ENCODE measurements around the gene TNFRSF4.
A peak's percentile ranks its signal among the peaks of the same experiment; 100 is the strongest.

The TNFRSF4 gene

DNA sequence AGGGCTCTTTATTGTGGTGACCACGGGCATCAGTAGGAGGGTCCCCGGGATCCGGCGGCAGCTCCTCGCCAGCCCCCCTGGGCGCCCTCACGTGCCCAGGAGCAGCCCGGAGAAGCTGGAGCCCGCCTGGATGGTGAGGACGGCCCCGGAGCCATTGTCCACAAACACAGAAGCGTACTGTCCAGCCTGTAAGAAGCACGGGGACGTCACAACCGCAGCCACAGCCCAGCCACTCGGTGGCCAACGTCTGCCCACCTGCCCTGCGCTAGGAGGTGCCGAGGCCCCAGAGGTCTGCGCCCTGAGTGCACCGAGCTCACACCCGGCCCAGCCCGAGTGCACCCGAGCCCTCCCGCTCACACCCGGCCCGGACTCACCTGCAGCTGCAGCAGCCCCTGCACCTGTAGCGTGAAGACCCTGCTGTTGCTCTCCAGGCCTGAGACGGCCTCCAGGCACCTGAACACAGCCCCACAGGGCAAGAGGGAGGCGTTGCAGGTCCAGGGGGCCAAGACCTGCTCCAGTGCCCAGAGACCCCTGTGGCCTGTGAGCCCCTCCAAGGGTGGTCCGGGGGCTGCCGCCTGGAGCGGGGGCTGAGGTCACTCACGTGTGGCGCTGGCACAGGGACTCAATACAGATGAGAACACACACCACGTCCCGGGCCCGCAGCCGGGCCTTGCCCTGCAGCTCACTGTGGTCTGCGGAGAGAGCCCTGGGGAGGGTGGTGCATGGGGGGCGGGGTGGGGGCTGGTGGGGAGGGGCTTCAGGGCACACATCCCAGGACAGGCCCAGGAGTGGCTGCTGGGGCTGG is 28.7 kb upstream of the TNFRSF4 start:
- Mint-ChIP-seq H3K4me3 (no peak overlapping the region), H3K27ac (ENCODE audit: low read depth) (no peak overlapping the region), H3K9me3 (no peaks in the 10 kb centered on the region), H3K4me1 (no peaks in the 10 kb centered on the region), H3K36me3 (ENCODE audit: insufficient read depth) (peaks cover 2% of the 10 kb centered on the region), H3K27me3 (no peaks in the 10 kb centered on the region)
- DNase-seq (ENCODE audit: low spot score in 2 of 2) (no peak), ATAC-seq (replicated peaks; ENCODE audit: extremely low read depth, poor library complexity, severe bottlenecking) (no peak)

DNA sequence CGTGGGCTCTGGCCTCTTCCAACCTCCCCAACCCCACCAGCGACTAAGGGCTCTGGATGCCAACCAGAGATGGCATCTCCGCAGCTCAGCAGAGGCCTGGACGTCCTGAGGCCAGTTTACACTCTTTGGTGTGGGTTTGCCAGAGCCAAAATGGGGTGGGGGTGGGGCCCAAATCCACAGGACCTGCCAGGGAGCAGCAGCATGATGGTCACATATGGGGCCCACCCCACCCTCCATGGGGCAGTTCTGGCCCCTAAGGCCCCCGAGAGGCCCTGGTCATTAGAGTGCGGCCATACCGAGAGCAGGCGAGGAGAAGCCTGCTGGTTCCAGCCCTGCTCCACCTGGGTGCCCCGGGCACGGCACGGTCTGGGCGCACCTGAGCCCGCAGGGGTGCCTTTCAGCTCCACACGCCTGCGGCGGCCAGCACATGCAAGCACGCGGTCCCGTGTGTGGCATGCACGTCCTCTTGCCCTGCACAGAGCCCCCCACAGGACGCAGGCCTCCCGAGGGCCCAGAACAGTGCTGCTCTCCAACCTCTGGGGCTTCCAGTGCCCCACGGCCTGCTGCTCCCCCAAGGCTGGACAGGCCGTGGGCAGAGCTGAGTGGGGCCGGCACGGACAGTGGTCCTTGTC is 27.8 kb upstream of the TNFRSF4 start:
- ATAC-seq (replicated peaks; ENCODE audit: extremely low read depth, poor library complexity, severe bottlenecking) (no peak), DNase-seq (ENCODE audit: low spot score in 2 of 2) (no peak)
- Mint-ChIP-seq H3K4me3 (no peak overlapping the region), H3K36me3 (ENCODE audit: insufficient read depth) (no peaks in the 10 kb centered on the region), H3K9me3 (no peaks in the 10 kb centered on the region), H3K27ac (ENCODE audit: low read depth) (no peak overlapping the region), H3K4me1 (no peaks in the 10 kb centered on the region), H3K27me3 (no peaks in the 10 kb centered on the region)

DNA sequence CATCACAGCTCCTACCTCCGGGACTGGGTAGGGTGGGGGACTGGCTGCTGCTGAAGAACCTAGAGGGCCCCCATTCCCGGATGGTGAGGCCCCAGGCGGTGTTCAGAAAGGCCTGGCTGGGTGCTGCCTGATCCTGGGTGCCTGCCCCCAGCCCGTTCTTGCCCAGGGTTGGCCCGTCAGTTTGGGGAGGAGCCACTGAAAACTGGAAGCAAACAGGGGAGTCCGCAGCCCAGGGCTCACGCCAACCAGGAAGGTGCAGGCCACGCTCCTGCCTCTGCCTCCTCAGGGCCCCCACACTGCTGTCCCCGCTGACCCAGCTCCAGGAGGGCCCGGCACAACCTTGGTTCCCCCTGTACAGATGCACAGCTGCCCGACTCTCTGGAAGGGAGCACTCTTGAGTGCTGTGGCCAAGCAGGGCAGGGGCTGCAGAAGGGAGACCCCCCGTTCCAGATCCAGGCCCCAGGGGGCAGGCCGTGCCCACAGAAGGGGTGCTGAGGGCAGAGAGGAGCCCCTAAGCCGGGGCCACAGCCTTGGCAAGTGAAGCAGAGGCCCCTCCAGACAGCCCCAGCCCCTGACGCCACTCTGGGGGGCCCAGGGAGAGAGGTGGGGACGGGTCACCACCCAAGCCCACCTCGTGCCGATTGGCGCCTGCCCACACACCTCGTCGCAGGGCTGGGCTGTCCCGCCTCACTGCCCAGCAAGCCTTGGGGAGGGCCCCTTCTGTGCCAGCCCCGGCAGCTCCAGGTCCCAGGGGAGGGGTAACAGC is 27.1 kb upstream of the TNFRSF4 start:
- no peaks in the 10 kb centered on the region for H3K9me3 Mint-ChIP-seq
- DNase-seq (ENCODE audit: low spot score in 2 of 2) (no peak), ATAC-seq (replicated peaks; ENCODE audit: extremely low read depth, poor library complexity, severe bottlenecking) (no peak)
- H3K27ac Mint-ChIP-seq (ENCODE audit: low read depth): no peak overlapping the region
- H3K4me1 Mint-ChIP-seq: no peaks in the 10 kb centered on the region
- no peak overlapping the region for H3K4me3 Mint-ChIP-seq
- H3K36me3 Mint-ChIP-seq (ENCODE audit: insufficient read depth): no peaks in the 10 kb centered on the region
- no peaks in the 10 kb centered on the region for H3K27me3 Mint-ChIP-seq

DNA sequence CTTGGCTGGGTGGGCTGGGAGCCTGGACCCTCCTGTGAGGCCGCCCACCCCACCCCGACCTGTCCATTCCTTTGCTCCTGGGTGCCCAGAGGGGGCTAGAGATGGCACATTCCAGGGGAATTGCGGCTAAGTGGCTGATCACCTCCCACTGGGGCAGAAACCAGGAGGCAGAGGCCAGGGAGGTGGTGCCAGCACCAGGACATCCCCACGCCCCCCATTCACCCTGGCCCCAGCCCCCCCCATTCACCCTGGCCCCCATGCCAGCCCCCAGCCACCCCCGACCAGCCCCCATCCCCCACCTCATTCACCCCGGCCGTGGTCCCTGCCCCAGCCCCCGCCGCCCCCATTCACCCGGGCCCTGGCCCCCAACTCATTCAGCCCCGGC is 26.4 kb upstream of the TNFRSF4 start:
- ATAC-seq (replicated peaks; ENCODE audit: extremely low read depth, poor library complexity, severe bottlenecking) (no peak), DNase-seq (ENCODE audit: low spot score in 2 of 2) (no peak)
- Mint-ChIP-seq H3K36me3 (ENCODE audit: insufficient read depth) (no peaks in the 10 kb centered on the region), H3K9me3 (no peaks in the 10 kb centered on the region), H3K27ac (ENCODE audit: low read depth) (no peak overlapping the region), H3K4me3 (no peak overlapping the region), H3K4me1 (no peaks in the 10 kb centered on the region), H3K27me3 (no peaks in the 10 kb centered on the region)

DNA sequence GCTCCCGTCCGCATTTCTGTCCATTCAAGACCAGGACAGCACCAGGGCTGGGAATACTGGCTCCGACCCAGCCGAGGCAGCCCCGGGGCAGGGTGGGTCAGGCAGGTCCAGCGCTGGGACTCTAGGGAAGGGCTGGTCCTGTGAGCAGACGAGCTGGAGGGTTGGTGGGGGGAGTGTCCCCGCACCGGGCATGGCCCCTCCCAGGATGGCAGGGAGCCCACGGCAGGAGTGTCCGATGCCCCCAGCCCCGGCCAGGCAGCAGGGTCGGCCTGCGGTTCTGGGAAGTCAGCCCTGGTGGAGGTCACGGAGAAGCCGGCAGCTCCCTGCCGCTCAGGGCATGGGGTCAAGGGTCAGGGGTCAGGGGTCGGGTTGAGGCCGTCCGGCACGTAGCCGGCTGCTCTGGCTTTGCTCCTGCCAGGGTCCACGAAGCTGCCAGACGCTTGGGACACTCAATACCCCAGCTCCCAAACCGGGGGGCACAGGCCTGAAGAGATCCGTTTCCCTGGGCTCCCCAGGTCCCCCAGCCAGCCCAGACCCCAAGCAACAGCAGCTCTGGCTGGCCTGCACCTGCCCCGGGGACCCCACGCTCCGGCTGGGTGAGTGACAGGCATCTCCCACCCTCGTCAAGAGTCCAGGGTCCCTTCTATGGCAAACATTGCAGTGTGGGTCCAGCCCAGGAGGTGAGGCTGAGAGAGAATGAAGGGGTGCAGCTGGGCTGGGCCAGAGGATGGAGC is 25.8 kb upstream of the TNFRSF4 start:
- H3K36me3 Mint-ChIP-seq (ENCODE audit: insufficient read depth): no peaks in the 10 kb centered on the region
- no peaks in the 10 kb centered on the region for H3K9me3 Mint-ChIP-seq
- no peaks in the 10 kb centered on the region for H3K27me3 Mint-ChIP-seq
- H3K4me3 Mint-ChIP-seq: no peak overlapping the region
- ATAC-seq (replicated peaks; ENCODE audit: extremely low read depth, poor library complexity, severe bottlenecking) (no peak), DNase-seq (ENCODE audit: low spot score in 2 of 2) (no peak)
- no peaks in the 10 kb centered on the region for H3K4me1 Mint-ChIP-seq
- H3K27ac Mint-ChIP-seq (ENCODE audit: low read depth): no peak overlapping the region

DNA sequence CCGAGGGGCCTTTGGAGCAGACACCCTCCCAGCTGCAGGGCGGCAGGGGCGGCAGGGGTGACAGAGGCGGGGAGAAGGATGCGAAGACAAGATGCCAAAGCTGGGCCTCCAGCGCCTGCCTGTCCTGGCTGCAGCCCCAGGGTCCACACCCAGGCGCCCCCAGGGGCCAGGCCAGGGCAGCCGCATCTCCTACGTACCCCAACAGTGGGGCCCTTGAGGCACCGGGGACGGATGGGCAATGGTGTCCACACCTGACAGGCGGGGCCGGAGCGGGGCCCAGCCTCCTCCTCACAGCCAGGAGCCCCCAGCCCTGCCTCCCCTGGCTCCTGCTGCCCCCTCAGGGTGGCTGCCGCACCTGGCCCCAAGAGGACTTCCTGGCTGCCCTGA is 25.3 kb upstream of the TNFRSF4 start:
- Mint-ChIP-seq H3K27ac (ENCODE audit: low read depth) (no peak overlapping the region), H3K9me3 (no peaks in the 10 kb centered on the region), H3K36me3 (ENCODE audit: insufficient read depth) (no peaks in the 10 kb centered on the region), H3K27me3 (no peaks in the 10 kb centered on the region), H3K4me1 (peaks cover 5% of the 10 kb centered on the region), H3K4me3 (no peak overlapping the region)
- no peak for DNase-seq (ENCODE audit: low spot score in 2 of 2)
- no peak for ATAC-seq (replicated peaks; ENCODE audit: extremely low read depth, poor library complexity, severe bottlenecking)

DNA sequence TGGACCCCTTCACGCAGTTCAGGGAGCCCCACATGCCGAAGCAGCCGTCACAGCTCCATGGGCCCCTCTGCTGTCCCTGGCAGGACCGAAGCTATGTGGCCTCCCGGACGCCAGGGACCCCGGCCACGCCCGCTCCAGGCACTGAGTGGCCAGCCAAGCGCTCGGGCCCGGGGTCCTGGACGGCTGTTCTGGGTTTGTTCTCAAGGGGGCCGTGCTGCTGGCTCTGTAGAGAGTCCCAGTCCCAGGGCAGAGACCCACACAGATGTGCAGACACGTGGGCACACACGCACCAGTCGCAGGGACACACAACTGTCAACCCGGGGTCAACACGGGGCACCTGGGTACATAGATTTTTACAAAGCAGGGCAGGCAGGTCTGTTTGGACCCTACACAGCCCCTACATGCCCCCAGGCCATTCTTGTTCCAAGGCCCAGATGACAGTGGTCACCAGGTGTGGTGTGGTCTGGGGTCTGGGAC is 24.8 kb upstream of the TNFRSF4 start:
- H3K36me3 Mint-ChIP-seq (ENCODE audit: insufficient read depth): no peaks in the 10 kb centered on the region
- H3K27me3 Mint-ChIP-seq: no peaks in the 10 kb centered on the region
- no peak overlapping the region for H3K27ac Mint-ChIP-seq (ENCODE audit: low read depth)
- no peak overlapping the region for H3K4me3 Mint-ChIP-seq
- peaks cover 10% of the 10 kb centered on the region for H3K4me1 Mint-ChIP-seq
- no peaks in the 10 kb centered on the region for H3K9me3 Mint-ChIP-seq
- ATAC-seq (replicated peaks; ENCODE audit: extremely low read depth, poor library complexity, severe bottlenecking) (no peak), DNase-seq (ENCODE audit: low spot score in 2 of 2) (no peak)

DNA sequence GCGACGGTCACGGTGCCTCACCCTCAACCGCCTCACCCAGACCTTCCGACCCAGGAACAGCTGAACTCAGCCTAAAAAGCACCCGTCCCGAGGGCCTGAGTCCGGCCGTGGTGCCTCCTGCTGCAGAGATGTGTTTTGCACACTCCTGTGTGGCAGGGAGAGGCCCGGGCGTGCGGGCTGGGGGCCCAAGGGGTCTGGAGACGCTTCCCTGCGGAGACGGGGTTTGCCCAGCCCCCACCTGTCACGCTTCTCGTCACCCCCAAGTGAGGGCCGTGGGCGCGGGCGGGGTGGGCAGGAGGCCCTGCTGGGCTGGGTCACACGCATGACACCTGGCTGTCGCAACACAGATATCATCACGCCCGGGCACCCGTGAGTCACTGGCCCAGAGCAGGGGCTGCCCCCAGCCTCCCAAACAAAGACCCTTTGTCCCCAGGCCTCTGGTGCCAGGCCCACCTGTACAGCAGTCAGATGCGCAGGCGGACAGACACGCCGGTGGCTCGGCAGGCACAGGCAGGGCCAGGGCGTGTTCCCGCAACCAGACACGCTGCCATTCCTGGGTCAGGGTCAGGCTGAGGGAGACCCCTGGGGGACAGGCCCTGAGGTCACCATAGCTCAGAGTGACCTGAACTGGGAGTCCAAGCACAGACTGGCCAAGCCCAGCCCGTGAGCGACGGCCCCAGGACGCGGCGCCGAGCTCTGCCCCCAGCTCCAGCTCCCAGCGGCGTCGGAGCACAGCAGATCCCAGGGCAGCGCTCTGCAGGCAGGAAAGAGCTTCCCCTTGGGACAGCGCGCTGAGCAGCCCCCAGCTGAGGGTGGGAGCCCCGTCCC is 24.1 kb upstream of the TNFRSF4 start:
- H3K36me3 Mint-ChIP-seq (ENCODE audit: insufficient read depth): no peaks in the 10 kb centered on the region
- peak overlapping the region; percentile 25 for H3K27ac Mint-ChIP-seq (ENCODE audit: low read depth)
- DNase-seq (ENCODE audit: low spot score in 2 of 2) (no peak), ATAC-seq (replicated peaks; ENCODE audit: extremely low read depth, poor library complexity, severe bottlenecking) (no peak)
- no peak overlapping the region for H3K4me3 Mint-ChIP-seq
- H3K4me1 Mint-ChIP-seq: peaks cover 15% of the 10 kb centered on the region
- H3K27me3 Mint-ChIP-seq: no peaks in the 10 kb centered on the region
- no peaks in the 10 kb centered on the region for H3K9me3 Mint-ChIP-seq

DNA sequence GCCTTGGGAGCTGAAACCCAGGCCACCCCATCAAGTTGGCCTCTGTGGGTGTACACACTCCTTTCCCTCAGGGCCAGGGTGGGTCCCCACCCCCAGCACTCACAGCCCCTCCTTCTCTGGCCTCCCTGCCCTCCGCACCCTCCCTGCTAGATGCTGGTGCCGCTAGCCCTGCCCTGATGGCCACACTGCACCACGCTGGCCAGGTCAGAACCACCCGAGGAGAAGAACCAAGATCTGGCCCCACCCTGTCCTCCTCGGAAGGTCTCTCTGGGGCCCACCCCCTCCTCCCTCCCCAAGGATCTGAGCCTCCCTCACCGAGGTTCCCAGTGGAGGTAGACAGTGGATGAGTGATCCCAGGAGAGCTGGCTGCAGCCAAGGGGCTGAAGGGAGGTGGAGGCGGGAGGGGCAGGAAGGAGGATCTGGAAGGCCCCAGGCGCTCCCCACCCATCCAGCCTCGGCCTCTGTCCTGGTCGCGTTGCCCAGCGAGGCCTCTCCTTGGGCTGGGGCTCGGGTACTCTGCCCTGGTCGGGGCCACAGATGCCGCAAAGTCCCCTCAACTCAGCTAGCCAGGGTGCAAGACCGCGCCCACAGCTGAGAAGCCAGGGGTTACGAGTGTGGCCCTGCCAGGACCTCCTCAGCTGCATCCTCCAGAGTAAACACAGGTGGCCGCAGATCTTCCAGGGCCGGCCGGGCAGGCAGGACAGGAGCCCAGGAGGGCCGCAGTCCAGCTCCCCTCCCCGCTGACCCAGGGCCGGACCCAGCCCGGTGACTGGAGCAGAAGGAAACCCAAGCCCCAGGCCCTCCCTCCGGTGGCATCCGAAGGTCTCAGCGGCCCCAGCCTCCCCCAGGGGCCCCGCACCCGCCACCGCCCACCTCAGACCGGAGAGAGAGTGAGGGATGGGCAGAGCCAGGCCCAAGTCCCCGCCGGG is 23.3 kb upstream of the TNFRSF4 start:
- ATAC-seq (replicated peaks; ENCODE audit: extremely low read depth, poor library complexity, severe bottlenecking) (no peak), DNase-seq (ENCODE audit: low spot score in 2 of 2) (no peak)
- Mint-ChIP-seq H3K9me3 (no peaks in the 10 kb centered on the region), H3K36me3 (ENCODE audit: insufficient read depth) (no peaks in the 10 kb centered on the region), H3K4me1 (peaks cover 15% of the 10 kb centered on the region), H3K27me3 (no peaks in the 10 kb centered on the region), H3K4me3 (no peak overlapping the region), H3K27ac (ENCODE audit: low read depth) (no peak overlapping the region)

DNA sequence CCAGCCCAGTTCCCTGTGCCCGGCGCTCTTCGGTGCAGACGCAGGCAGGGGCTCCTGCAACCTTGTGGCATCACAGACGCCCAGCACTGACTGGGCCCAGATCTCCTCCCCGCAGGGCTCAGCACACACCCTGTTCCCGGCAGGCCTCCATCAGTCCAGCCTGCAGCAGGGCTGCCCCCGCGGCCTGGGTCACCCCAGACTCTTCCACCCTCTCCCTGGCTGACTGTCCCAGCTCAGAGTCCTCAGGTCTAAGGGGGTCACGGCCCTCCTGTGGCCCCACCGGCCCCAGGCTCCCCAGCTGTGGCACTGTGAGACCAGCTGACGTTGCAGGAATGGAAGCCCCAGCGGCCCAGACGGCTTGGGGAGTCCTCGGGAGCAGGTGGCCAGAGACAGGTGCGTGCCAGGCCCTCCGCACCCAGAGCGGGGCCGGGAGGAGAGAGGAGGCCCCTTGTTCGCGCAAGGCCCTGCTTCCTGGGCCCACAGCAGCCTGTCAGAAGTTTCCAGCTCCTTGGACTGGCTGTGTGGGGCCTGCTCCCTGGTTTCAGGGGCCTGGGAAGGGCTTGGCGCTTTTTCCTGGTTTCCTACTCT is 22.3 kb upstream of the TNFRSF4 start:
- ATAC-seq (replicated peaks; ENCODE audit: extremely low read depth, poor library complexity, severe bottlenecking) (no peak), DNase-seq (ENCODE audit: low spot score in 2 of 2) (no peak)
- Mint-ChIP-seq H3K9me3 (no peaks in the 10 kb centered on the region), H3K4me3 (no peak overlapping the region), H3K36me3 (ENCODE audit: insufficient read depth) (peaks cover 2% of the 10 kb centered on the region), H3K27me3 (no peaks in the 10 kb centered on the region), H3K27ac (ENCODE audit: low read depth) (no peak overlapping the region), H3K4me1 (peaks cover 15% of the 10 kb centered on the region)

Measured in central memory CD8-positive, alpha-beta T cell (primary cell).